ENCODE measurements around the gene ZBTB12. TPM values are rescaled to one million over a fixed set of nuclear protein-coding genes. Genes with fewer than 3 reads are reported as not detected.
"Not testable (repeated sequence)": the region's sequence is repeated elsewhere in the genome, so short reads cannot be mapped to it uniquely, and the experiment has no call there.

Gene ZBTB12
- total RNA-seq, 1 donor from 2014 or later: 25.7 TPM

- no peak for FAIRE-seq
- no peak for DNase-seq (ENCODE audit: low spot score in 2 of 2)
Measured at GRCh38 chr6:31922942-31923341, 21.1 kb upstream of the ZBTB12 start.

- no peak for FAIRE-seq
Measured at GRCh38 chr6:31920811-31921210, 18.9 kb upstream of the ZBTB12 start.

GRCh38 chr6:31919624-31920303 lies 17.9 kb upstream of the ZBTB12 start:
- DNase-seq (ENCODE audit: low spot score in 2 of 2) (no peak), FAIRE-seq (no peak)

More at GRCh38 chr6:31920811-31921210, 18.9 kb upstream of the ZBTB12 start:
- no peak for DNase-seq (ENCODE audit: low spot score in 2 of 2)

- FAIRE-seq (no peak), DNase-seq (ENCODE audit: low spot score in 2 of 2) (no peak)
Measured at GRCh38 chr6:31918069-31918720, 16.3 kb upstream of the ZBTB12 start.

- no peak for FAIRE-seq
- no peak for DNase-seq (ENCODE audit: low spot score in 2 of 2)
Measured at GRCh38 chr6:31915756-31916155, 13.9 kb upstream of the ZBTB12 start.

- FAIRE-seq (no peak), DNase-seq (ENCODE audit: low spot score in 2 of 2) (no peak)
Measured at GRCh38 chr6:31915351-31915750, 13.5 kb upstream of the ZBTB12 start.

GRCh38 chr6:31911826-31912585 lies 10.1 kb upstream of the ZBTB12 start:
- FAIRE-seq (no peak), DNase-seq (ENCODE audit: low spot score in 2 of 2) (no peak)

GRCh38 chr6:31909298-31909697 lies 7.4 kb upstream of the ZBTB12 start:
- not testable (repeated sequence) for FAIRE-seq; DNase-seq (ENCODE audit: low spot score in 2 of 2)

GRCh38 chr6:31908791-31909190 lies 6.9 kb upstream of the ZBTB12 start:
- FAIRE-seq: no peak

GRCh38 chr6:31908255-31908654 lies 6.4 kb upstream of the ZBTB12 start:
- not testable (repeated sequence) for FAIRE-seq; DNase-seq (ENCODE audit: low spot score in 2 of 2)

More at GRCh38 chr6:31908791-31909190, 6.9 kb upstream of the ZBTB12 start:
- no peak for DNase-seq (ENCODE audit: low spot score in 2 of 2)

GRCh38 chr6:31907158-31907813 lies 5.4 kb upstream of the ZBTB12 start:
- FAIRE-seq: no peak

GRCh38 chr6:31906727-31907126 lies 4.8 kb upstream of the ZBTB12 start:
- FAIRE-seq; DNase-seq (ENCODE audit: low spot score in 2 of 2): not testable (repeated sequence)

More at GRCh38 chr6:31907158-31907813, 5.4 kb upstream of the ZBTB12 start:
- no peak for DNase-seq (ENCODE audit: low spot score in 2 of 2)

GRCh38 chr6:31906122-31906521 lies 4.2 kb upstream of the ZBTB12 start:
- no peak for DNase-seq (ENCODE audit: low spot score in 2 of 2)
- no peak for FAIRE-seq

- DNase-seq (ENCODE audit: low spot score in 2 of 2) (no peak), FAIRE-seq (no peak)
Measured at GRCh38 chr6:31905041-31905440, 3.2 kb upstream of the ZBTB12 start.

GRCh38 chr6:31903957-31904356 lies 2.1 kb upstream of the ZBTB12 start:
- FAIRE-seq (no peak), DNase-seq (ENCODE audit: low spot score in 2 of 2) (no peak)

GRCh38 chr6:31901415-31901952 lies 402 bp downstream of the ZBTB12 start:
- FAIRE-seq (no peak), DNase-seq (ENCODE audit: low spot score in 2 of 2) (peak; percentile 54 to 69)

- FAIRE-seq: no peak
Measured at GRCh38 chr6:31900917-31901414, 920 bp downstream of the ZBTB12 start.

GRCh38 chr6:31899882-31900722 lies 1.8 kb downstream of the ZBTB12 start:
- FAIRE-seq: no peak
- DNase-seq (ENCODE audit: low spot score in 2 of 2): no peak

More at GRCh38 chr6:31900917-31901414, 920 bp downstream of the ZBTB12 start:
- DNase-seq (ENCODE audit: low spot score in 2 of 2): no peak

- FAIRE-seq (no peak), DNase-seq (ENCODE audit: low spot score in 2 of 2) (no peak)
Measured at GRCh38 chr6:31899215-31899614, 2.7 kb downstream of the ZBTB12 start.

All from frontal cortex (tissue), 4 donors.